CD4-positive, alpha-beta T cell treated with Interleukin-4 for 1 hour (primary cell): ENCODE data around the gene SAAL1.

Source experiments
- DNase-seq, 2 donors: peaks; one replicate each; pipeline ENCODE4 v3.0.0-alpha.2; 2020 to 2022

SAAL1 gene

GRCh38 chr11:18080451-18080850 lies 25.4 kb downstream of the SAAL1 start:
- no peak for DNase-seq

GRCh38 chr11:18078909-18079308 lies 27.0 kb downstream of the SAAL1 start:
- no peak for DNase-seq

GRCh38 chr11:18075444-18075843 lies 30.4 kb downstream of the SAAL1 start:
- no peak for DNase-seq

GRCh38 chr11:18071098-18071705 lies 34.7 kb downstream of the SAAL1 start:
- no peak for DNase-seq

- DNase-seq: no peak
These were observed 38.5 kb downstream of the SAAL1 start for GRCh38 chr11:18067372-18067771.

- no peak for DNase-seq
These were observed 39.3 kb downstream of the SAAL1 start for GRCh38 chr11:18066626-18067025.

GRCh38 chr11:18065572-18065971 lies 40.3 kb downstream of the SAAL1 start:
- no peak for DNase-seq

- DNase-seq: no peak
These were observed 41.3 kb downstream of the SAAL1 start for GRCh38 chr11:18064450-18065054.

GRCh38 chr11:18063862-18064434 lies 41.9 kb downstream of the SAAL1 start:
- DNase-seq: no peak

GRCh38 chr11:18063125-18063524 lies 42.8 kb downstream of the SAAL1 start:
- no peak for DNase-seq

GRCh38 chr11:18061351-18061750 lies 44.5 kb downstream of the SAAL1 start:
- DNase-seq: no peak

- DNase-seq: no peak
These were observed 49.2 kb downstream of the SAAL1 start for GRCh38 chr11:18056561-18057181.

- DNase-seq: no peak
These were observed 51.3 kb downstream of the SAAL1 start for GRCh38 chr11:18054511-18055103.

GRCh38 chr11:18050848-18051247 lies 55.0 kb downstream of the SAAL1 start:
- no peak for DNase-seq

GRCh38 chr11:18046116-18046777 lies 59.6 kb downstream of the SAAL1 start, which contains the start of gene TPH1:
Gene TPH1 (minus strand): TSS chr11:18046269. CDS start chr11:18040762, 5,507 bp downstream.
- no peak for DNase-seq

- DNase-seq: no peak
These were observed 69.4 kb downstream of the SAAL1 start for GRCh38 chr11:18036456-18036855.
